ENCODE data around the gene SOX4.

- TF ChIP-seq, protein P1, sequence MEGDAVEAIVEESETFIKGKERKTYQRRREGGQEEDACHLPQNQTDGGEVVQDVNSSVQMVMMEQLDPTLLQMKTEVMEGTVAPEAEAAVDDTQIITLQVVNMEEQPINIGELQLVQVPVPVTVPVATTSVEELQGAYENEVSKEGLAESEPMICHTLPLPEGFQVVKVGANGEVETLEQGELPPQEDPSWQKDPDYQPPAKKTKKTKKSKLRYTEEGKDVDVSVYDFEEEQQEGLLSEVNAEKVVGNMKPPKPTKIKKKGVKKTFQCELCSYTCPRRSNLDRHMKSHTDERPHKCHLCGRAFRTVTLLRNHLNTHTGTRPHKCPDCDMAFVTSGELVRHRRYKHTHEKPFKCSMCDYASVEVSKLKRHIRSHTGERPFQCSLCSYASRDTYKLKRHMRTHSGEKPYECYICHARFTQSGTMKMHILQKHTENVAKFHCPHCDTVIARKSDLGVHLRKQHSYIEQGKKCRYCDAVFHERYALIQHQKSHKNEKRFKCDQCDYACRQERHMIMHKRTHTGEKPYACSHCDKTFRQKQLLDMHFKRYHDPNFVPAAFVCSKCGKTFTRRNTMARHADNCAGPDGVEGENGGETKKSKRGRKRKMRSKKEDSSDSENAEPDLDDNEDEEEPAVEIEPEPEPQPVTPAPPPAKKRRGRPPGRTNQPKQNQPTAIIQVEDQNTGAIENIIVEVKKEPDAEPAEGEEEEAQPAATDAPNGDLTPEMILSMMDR (conservative IDR thresholded peaks at IDR 0.05; ENCODE audit: low read depth in 2 of 2): no peak
- TF ChIP-seq EZH2phosphoT487 (IDR thresholded peaks at IDR 0.05; ENCODE audit: unreplicated experiment): no peak
- TF ChIP-seq, protein P2, sequence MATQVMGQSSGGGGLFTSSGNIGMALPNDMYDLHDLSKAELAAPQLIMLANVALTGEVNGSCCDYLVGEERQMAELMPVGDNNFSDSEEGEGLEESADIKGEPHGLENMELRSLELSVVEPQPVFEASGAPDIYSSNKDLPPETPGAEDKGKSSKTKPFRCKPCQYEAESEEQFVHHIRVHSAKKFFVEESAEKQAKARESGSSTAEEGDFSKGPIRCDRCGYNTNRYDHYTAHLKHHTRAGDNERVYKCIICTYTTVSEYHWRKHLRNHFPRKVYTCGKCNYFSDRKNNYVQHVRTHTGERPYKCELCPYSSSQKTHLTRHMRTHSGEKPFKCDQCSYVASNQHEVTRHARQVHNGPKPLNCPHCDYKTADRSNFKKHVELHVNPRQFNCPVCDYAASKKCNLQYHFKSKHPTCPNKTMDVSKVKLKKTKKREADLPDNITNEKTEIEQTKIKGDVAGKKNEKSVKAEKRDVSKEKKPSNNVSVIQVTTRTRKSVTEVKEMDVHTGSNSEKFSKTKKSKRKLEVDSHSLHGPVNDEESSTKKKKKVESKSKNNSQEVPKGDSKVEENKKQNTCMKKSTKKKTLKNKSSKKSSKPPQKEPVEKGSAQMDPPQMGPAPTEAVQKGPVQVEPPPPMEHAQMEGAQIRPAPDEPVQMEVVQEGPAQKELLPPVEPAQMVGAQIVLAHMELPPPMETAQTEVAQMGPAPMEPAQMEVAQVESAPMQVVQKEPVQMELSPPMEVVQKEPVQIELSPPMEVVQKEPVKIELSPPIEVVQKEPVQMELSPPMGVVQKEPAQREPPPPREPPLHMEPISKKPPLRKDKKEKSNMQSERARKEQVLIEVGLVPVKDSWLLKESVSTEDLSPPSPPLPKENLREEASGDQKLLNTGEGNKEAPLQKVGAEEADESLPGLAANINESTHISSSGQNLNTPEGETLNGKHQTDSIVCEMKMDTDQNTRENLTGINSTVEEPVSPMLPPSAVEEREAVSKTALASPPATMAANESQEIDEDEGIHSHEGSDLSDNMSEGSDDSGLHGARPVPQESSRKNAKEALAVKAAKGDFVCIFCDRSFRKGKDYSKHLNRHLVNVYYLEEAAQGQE (IDR thresholded peaks at IDR 0.05; ENCODE audit: unreplicated experiment): no peak
Measured at GRCh38 chr6:21593927-21594415, 420 bp downstream of the SOX4 start.

Measured in GM23338 (cell line).